PFSK-1 (cell line): ENCODE data around the gene NEIL3.

Experiments
- FOXP2 ChIP-seq: optimal IDR thresholded peaks from 2 replicates; pipeline ENCODE3; 2011; ENCODE audit warnings: borderline replicate concordance, control low read depth, inconsistent platforms; ENCODE audit not compliant: insufficient read depth; ENCODE audit errors: extremely low read length, extremely low read depth
- POLR2AphosphoS5 ChIP-seq: IDR thresholded peaks from 2 replicates; pipeline ENCODE4 v1.6.1; 2012; ENCODE audit warnings: low read depth, mild to moderate bottlenecking, control low read depth, low read length, moderate library complexity
- SIN3A ChIP-seq: IDR thresholded peaks from 2 replicates; pipeline ENCODE4 v1.6.1; 2012; ENCODE audit warnings: mild to moderate bottlenecking, low read length, moderate library complexity, borderline replicate concordance; ENCODE audit not compliant: insufficient read depth
- TAF1 ChIP-seq: IDR thresholded peaks from 2 replicates; pipeline ENCODE4 v1.6.1; 2012; ENCODE audit warnings: low read length, control low read depth, borderline replicate concordance; ENCODE audit not compliant: insufficient read depth
- TF ChIP-seq, protein P1 (sequence below), 2 experiments: IDR thresholded peaks; 2 replicates each; pipeline versions ENCODE4 v1.6.1 to v1.8.0; 2011 to 2012; ENCODE audit warnings: low read depth in 2 of 2, low read length in 2 of 2, control low read depth in 1 of 2, inconsistent platforms in 1 of 2, mild to moderate bottlenecking in 1 of 2, moderate library complexity in 1 of 2; ENCODE audit not compliant: insufficient read depth in 1 of 2

The NEIL3 gene

DNA sequence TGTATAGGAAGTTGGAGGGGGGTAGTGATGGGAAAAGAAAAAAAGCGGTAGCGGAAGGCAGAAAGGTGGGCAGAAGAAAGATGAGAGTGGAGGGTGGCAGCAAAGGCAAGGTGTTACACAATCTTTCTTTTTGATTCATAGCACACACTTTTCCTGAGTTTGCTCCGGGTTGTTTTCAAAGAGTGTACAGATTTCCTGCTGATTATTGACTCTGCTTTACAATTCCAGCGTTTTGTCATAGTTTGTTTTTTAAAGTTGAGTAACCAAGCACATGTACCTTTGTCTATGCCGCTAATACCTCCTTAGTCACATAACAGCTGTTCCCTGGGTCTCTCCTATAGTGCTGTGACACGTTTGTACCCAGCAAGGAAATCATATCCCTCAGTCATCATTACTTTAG, 82.3 kb downstream of the NEIL3 start:
- TF ChIP-seq, protein P1, sequence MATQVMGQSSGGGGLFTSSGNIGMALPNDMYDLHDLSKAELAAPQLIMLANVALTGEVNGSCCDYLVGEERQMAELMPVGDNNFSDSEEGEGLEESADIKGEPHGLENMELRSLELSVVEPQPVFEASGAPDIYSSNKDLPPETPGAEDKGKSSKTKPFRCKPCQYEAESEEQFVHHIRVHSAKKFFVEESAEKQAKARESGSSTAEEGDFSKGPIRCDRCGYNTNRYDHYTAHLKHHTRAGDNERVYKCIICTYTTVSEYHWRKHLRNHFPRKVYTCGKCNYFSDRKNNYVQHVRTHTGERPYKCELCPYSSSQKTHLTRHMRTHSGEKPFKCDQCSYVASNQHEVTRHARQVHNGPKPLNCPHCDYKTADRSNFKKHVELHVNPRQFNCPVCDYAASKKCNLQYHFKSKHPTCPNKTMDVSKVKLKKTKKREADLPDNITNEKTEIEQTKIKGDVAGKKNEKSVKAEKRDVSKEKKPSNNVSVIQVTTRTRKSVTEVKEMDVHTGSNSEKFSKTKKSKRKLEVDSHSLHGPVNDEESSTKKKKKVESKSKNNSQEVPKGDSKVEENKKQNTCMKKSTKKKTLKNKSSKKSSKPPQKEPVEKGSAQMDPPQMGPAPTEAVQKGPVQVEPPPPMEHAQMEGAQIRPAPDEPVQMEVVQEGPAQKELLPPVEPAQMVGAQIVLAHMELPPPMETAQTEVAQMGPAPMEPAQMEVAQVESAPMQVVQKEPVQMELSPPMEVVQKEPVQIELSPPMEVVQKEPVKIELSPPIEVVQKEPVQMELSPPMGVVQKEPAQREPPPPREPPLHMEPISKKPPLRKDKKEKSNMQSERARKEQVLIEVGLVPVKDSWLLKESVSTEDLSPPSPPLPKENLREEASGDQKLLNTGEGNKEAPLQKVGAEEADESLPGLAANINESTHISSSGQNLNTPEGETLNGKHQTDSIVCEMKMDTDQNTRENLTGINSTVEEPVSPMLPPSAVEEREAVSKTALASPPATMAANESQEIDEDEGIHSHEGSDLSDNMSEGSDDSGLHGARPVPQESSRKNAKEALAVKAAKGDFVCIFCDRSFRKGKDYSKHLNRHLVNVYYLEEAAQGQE (IDR thresholded peaks at IDR 0.05; ENCODE audit: insufficient read depth in 1 of 2, low read depth in 2 of 2, low read length in 2 of 2), result no peak
- no peak for TF ChIP-seq SIN3A
- no peak for TF ChIP-seq FOXP2
- no peak for TF ChIP-seq POLR2AphosphoS5
- no peak for TF ChIP-seq TAF1

- no peak for TF ChIP-seq SIN3A
- TF ChIP-seq POLR2AphosphoS5, result no peak
- TF ChIP-seq, protein P1 (IDR thresholded peaks at IDR 0.05; ENCODE audit: insufficient read depth in 1 of 2, low read depth in 2 of 2, low read length in 2 of 2), result no peak
- TF ChIP-seq FOXP2, result no peak
- no peak for TF ChIP-seq TAF1
Observed at GRCh38 chr4:177393236-177393635, 83.6 kb downstream of the NEIL3 start.

DNA sequence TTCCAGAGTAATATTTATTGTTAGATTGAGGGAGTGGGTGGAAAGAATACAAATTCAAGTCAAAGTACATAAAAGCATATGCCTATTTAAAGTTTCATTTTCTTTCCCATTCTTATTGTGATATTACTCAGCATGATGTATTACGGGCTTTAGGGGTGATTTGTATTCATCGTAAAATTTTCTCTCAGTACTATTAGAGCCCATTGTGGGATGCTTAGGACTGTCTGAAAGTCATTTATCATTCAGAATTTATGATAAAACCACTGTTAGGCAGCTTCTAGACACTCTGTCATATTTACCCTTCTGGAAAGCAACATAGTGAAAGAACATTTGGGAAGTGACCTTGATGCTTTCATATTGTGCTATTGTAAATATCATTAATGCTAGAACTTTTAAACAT, 86.7 kb downstream of the NEIL3 start:
- TF ChIP-seq, protein P1 (IDR thresholded peaks at IDR 0.05; ENCODE audit: insufficient read depth in 1 of 2, low read depth in 2 of 2, low read length in 2 of 2), result no peak
- TF ChIP-seq TAF1, result no peak
- no peak for TF ChIP-seq FOXP2
- TF ChIP-seq POLR2AphosphoS5, result no peak
- no peak for TF ChIP-seq SIN3A

DNA sequence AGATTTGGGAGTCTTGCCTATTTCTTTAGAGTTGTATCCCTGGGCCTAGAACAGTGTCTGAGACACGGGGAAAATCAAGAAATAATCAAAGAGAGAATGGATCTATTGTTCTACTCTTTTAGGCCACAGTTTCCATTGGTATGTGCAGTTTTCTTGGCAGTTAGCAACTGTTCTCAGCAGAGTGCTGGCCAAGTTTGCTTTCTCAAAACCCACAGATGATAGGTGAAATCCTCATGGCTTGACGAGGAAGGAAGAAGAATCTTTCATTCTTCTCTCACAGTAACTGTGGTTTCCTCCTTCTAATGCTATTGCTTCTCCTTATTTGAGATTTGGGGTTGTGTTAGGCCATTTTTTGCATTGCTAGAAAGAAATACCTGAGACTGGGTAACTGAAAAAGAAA, 90.4 kb downstream of the NEIL3 start:
- TF ChIP-seq FOXP2 (no peak), TAF1 (no peak), POLR2AphosphoS5 (no peak), SIN3A (no peak)
- TF ChIP-seq, protein P1 (IDR thresholded peaks at IDR 0.05; ENCODE audit: insufficient read depth in 1 of 2, low read depth in 2 of 2, low read length in 2 of 2), result no peak

GRCh38 chr4:177401658-177402273, 92.1 kb downstream of the NEIL3 start:
- TF ChIP-seq SIN3A (no peak), POLR2AphosphoS5 (no peak), FOXP2 (no peak), TAF1 (no peak)
- TF ChIP-seq, protein P1 (IDR thresholded peaks at IDR 0.05; ENCODE audit: insufficient read depth in 1 of 2, low read depth in 2 of 2, low read length in 2 of 2), result no peak
